ENCODE data around the gene SPIRE2.

DNA sequence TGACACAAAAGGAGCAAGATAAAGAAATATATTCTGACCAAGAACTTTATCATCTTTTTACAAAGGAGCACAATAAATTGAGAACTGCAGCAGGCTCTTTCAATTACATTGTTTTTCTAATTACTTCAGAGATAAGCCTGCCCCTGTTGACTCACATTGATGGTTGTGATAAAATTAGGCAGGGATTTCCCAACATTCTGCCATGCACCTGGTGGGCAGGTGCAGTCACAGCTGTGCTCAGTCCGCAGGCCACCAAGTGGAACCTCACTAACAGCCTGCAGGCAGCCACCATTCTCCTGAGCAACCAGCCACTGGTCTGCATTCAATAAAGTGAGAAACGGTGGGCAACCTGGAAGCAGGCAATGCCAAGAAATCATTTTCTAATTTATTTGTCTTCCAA lies 17.0 kb upstream of the SPIRE2 start:
- TF ChIP-seq CTCF (IDR thresholded peaks at IDR 0.05), result no peak
- no peak for TF ChIP-seq POLR2A (IDR thresholded peaks at IDR 0.05)
